NCI-H1694 (cell line): ENCODE data around the gene SLC25A51.
"Not testable (repeated sequence)": the region's sequence is repeated elsewhere in the genome, so short reads cannot be mapped to it uniquely, and the experiment has no call there.

Source experiments
- DNase-seq: peaks from one replicate; lab custom pipeline; 2025; lab: John Stamatoyannopoulos, UW

SLC25A51 gene

GRCh38 chr9:37919956-37920335, 16.0 kb upstream of the SLC25A51 start:
- DNase-seq, result no peak

GRCh38 chr9:37919246-37919955, 15.5 kb upstream of the SLC25A51 start:
- no peak for DNase-seq

GRCh38 chr9:37918665-37919170, 14.8 kb upstream of the SLC25A51 start:
- DNase-seq, result no peak

GRCh38 chr9:37917801-37918664, 14.1 kb upstream of the SLC25A51 start:
- no peak for DNase-seq

GRCh38 chr9:37917313-37917731, 13.4 kb upstream of the SLC25A51 start:
- DNase-seq, result no peak

- DNase-seq, result no peak
These were observed 12.8 kb upstream of the SLC25A51 start for GRCh38 chr9:37916471-37917312.

GRCh38 chr9:37915911-37916470, 12.1 kb upstream of the SLC25A51 start:
- DNase-seq, result no peak

- DNase-seq, result no peak
These were observed 10.9 kb upstream of the SLC25A51 start for GRCh38 chr9:37914701-37915358.

GRCh38 chr9:37914154-37914551, 10.2 kb upstream of the SLC25A51 start:
- DNase-seq, result no peak

GRCh38 chr9:37913480-37914153, 9.7 kb upstream of the SLC25A51 start:
- peak; percentile 92 for DNase-seq

GRCh38 chr9:37911271-37911681, 7.3 kb upstream of the SLC25A51 start:
- DNase-seq, result no peak

GRCh38 chr9:37910271-37910670, 6.3 kb upstream of the SLC25A51 start:
- no peak for DNase-seq

GRCh38 chr9:37909836-37910235, 5.9 kb upstream of the SLC25A51 start:
- DNase-seq, result not testable (repeated sequence)

- no peak for DNase-seq
These were observed 5.4 kb upstream of the SLC25A51 start for GRCh38 chr9:37909326-37909725.

GRCh38 chr9:37908698-37909186, 4.8 kb upstream of the SLC25A51 start:
- no peak for DNase-seq

- no peak for DNase-seq
These were observed 4.4 kb upstream of the SLC25A51 start for GRCh38 chr9:37908283-37908682.

- no peak for DNase-seq
These were observed 2.6 kb upstream of the SLC25A51 start for GRCh38 chr9:37906312-37907239.

GRCh38 chr9:37905776-37906175, 1.8 kb upstream of the SLC25A51 start:
- no peak for DNase-seq

GRCh38 chr9:37905131-37905505, 1.2 kb upstream of the SLC25A51 start:
- DNase-seq, result no peak
